Calu3 (cell line): ENCODE data around the gene ATP13A2. TPM values are rescaled to one million over a fixed set of nuclear protein-coding genes. Genes with fewer than 3 reads are reported as not detected.

Experiments
- BruUV-seq: library from RNA; stranded (reverse); fragments of 400-500 nt; replicated peaks from 2 replicates; lab custom pipeline; 2021; lab: Mats Ljungman, UMichigan
- CTCF ChIA-PET: fragments of 300-600 bp; sonication (Branson Sonifier 250); formaldehyde crosslinking; loops from one replicate; lab custom pipeline; 2022; ENCODE audit warnings: antibody characterized with exemption; lab: Charles Lee
- DNase-seq: peaks from one replicate; pipeline ENCODE4 v3.0.0; 2022
- H3K27ac Mint-ChIP-seq: one replicate; pipeline ENCODE4 v1.8.0; 2022; ENCODE audit warnings: mixed read lengths; ENCODE audit not compliant: unreplicated experiment
- H3K27me3 Mint-ChIP-seq: one replicate; pipeline ENCODE4 v1.8.0; 2022; ENCODE audit warnings: mixed read lengths; ENCODE audit not compliant: unreplicated experiment
- H3K36me3 Mint-ChIP-seq: one replicate; pipeline ENCODE4 v1.8.0; 2022; ENCODE audit warnings: mild to moderate bottlenecking, moderate library complexity, mixed read lengths; ENCODE audit not compliant: insufficient read depth, unreplicated experiment
- H3K4me1 Mint-ChIP-seq: one replicate; pipeline ENCODE4 v1.8.0; 2022; ENCODE audit warnings: mild to moderate bottlenecking, low read depth, mixed read lengths; ENCODE audit not compliant: unreplicated experiment
- H3K4me3 Mint-ChIP-seq: one replicate; pipeline ENCODE4 v1.8.0; 2022; ENCODE audit warnings: mild to moderate bottlenecking, low read depth, moderate library complexity, mixed read lengths; ENCODE audit not compliant: unreplicated experiment
- H3K9me3 Mint-ChIP-seq: one replicate; pipeline ENCODE4 v1.8.0; 2022; ENCODE audit warnings: low read depth, mixed read lengths; ENCODE audit not compliant: unreplicated experiment
- CTCF ChIP-seq: fragments of 200-600 bp; IDR thresholded peaks from one replicate; pipeline ENCODE4 v1.8.0; 2022; ENCODE audit warnings: antibody characterized with exemption; ENCODE audit not compliant: unreplicated experiment
- intact Hi-C: fragments of 100-400 bp; cut with micrococcal nuclease; formaldehyde crosslinking; loops from one replicate; pipeline ENCODE4 v1.10.0; 2022; ENCODE audit not compliant: unreplicated experiment
- total RNA-seq: library from RNA; stranded (reverse); gene quantifications from 2 replicates; pipeline ENCODE4 v1.2.3, GENCODE V29; 2022

The ATP13A2 gene
- total RNA-seq, 1 experiment from 2014 or later, result 33.4 TPM

GRCh38 chr1:16978567-16979474 is 32.9 kb downstream of the ATP13A2 start:
- CTCF ChIA-PET, result interaction anchor here (0.7 kb wide), 1 partner anchor 28 kb away, joined by 4 read pairs; no protein-coding TSS in a partner anchor
- DNase-seq, result no peak

GRCh38 chr1:16978139-16978538 is 33.6 kb downstream of the ATP13A2 start:
- CTCF ChIA-PET, result no interaction called here
- DNase-seq, result no peak
- intact Hi-C loops, result no loop called here
- Mint-ChIP-seq H3K4me3 (no peak overlapping the region), H3K27me3 (peaks cover 31% of the 10 kb centered on the region), H3K36me3 (no peaks in the 10 kb centered on the region), H3K4me1 (peaks cover 11% of the 10 kb centered on the region), H3K27ac (no peak overlapping the region), H3K9me3 (no peaks in the 10 kb centered on the region)
- TF ChIP-seq CTCF, result no peak
- no TSS peak for BruUV-seq

More at GRCh38 chr1:16978567-16979474, 32.9 kb downstream of the ATP13A2 start:
- intact Hi-C loops, result no loop called here
- no peaks in the 10 kb centered on the region for H3K36me3 Mint-ChIP-seq
- H3K4me1 Mint-ChIP-seq, result peaks cover 11% of the 10 kb centered on the region
- H3K27me3 Mint-ChIP-seq, result peaks cover 38% of the 10 kb centered on the region
- no TSS peak for BruUV-seq
- H3K27ac Mint-ChIP-seq, result no peak overlapping the region
- no peak overlapping the region for H3K4me3 Mint-ChIP-seq
- no peak for TF ChIP-seq CTCF
- H3K9me3 Mint-ChIP-seq, result no peaks in the 10 kb centered on the region

GRCh38 chr1:16977377-16977776 is 34.4 kb downstream of the ATP13A2 start:
- CTCF ChIA-PET, result no interaction called here
- intact Hi-C loops, result no loop called here
- Mint-ChIP-seq H3K27ac (no peak overlapping the region), H3K4me1 (peaks cover 11% of the 10 kb centered on the region), H3K9me3 (no peaks in the 10 kb centered on the region), H3K4me3 (no peak overlapping the region), H3K36me3 (no peaks in the 10 kb centered on the region), H3K27me3 (peaks cover 26% of the 10 kb centered on the region)
- BruUV-seq, result no TSS peak
- no peak for DNase-seq
- no peak for TF ChIP-seq CTCF

- no TSS peak for BruUV-seq
- H3K27me3 Mint-ChIP-seq, result peaks cover 25% of the 10 kb centered on the region
- intact Hi-C loops, result no loop called here
- DNase-seq, result no peak
- CTCF ChIA-PET, result no interaction called here
- H3K27ac Mint-ChIP-seq, result no peak overlapping the region
- peaks cover 11% of the 10 kb centered on the region for H3K4me1 Mint-ChIP-seq
- H3K9me3 Mint-ChIP-seq, result no peaks in the 10 kb centered on the region
- H3K36me3 Mint-ChIP-seq, result no peaks in the 10 kb centered on the region
- TF ChIP-seq CTCF, result no peak
- no peak overlapping the region for H3K4me3 Mint-ChIP-seq
These were observed 34.8 kb downstream of the ATP13A2 start for GRCh38 chr1:16976966-16977365.
